IMR-90 (cell line): ENCODE measurements around the gene RNF34. TPM values are rescaled to one million over a fixed set of nuclear protein-coding genes. Genes with fewer than 3 reads are reported as not detected.

Experiments used
- ATAC-seq: fragments of 200-7000 bp; cut with Tn5 transposase; 2 replicates; pipeline ENCODE4 v1.9.1; 2020; ENCODE audit warnings: low read depth, mild to moderate bottlenecking, moderate library complexity
- BruUV-seq: library from RNA; stranded (reverse); fragments of 400-500 nt; replicated peaks from 2 replicates; lab custom pipeline; 2021; lab: Mats Ljungman, UMichigan
- CTCF ChIA-PET: fragments of 300-600 bp; formaldehyde crosslinking; extraction: SDS; loops from one replicate; lab custom pipeline; 2021; ENCODE audit warnings: antibody characterized with exemption; lab: Yijun Ruan, JAX
- POLR2A ChIA-PET: fragments of 300-600 bp; sonication (Branson Sonifier 250); formaldehyde crosslinking; loops from one replicate; lab custom pipeline; 2022; ENCODE audit warnings: antibody characterized with exemption; ENCODE audit not compliant: unreplicated experiment; lab: Charles Lee
- DNase-seq: peaks from one replicate; pipeline ENCODE4 v3.0.0; 2013
- H2AFZ ChIP-seq: replicated peaks from 2 replicates; pipeline ENCODE3; 2013; ENCODE audit warnings: low read length, mild to moderate bottlenecking; ENCODE audit not compliant: poor library complexity
- H2AK5ac ChIP-seq: 2 replicates; pipeline ENCODE4 v1.6.1; 2013; ENCODE audit warnings: low read depth, low read length, inconsistent platforms
- H2AK9ac ChIP-seq: replicated peaks from 2 replicates; pipeline ENCODE3; 2013; ENCODE audit warnings: mild to moderate bottlenecking, low read depth, low read length, moderate library complexity; ENCODE audit not compliant: poor library complexity
- H2BK120ac ChIP-seq: 2 replicates; pipeline ENCODE4 v1.6.1; 2013; ENCODE audit warnings: low read depth, low read length, inconsistent platforms
- H2BK15ac ChIP-seq: 3 replicates; pipeline ENCODE4 v1.6.1; 2013; ENCODE audit warnings: low read depth, low read length, inconsistent platforms
- H2BK20ac ChIP-seq: 2 replicates; pipeline ENCODE4 v1.6.1; 2013; ENCODE audit warnings: low read depth, mild to moderate bottlenecking, inconsistent platforms, low read length, moderate library complexity
- H2BK5ac ChIP-seq: 2 replicates; pipeline ENCODE4 v1.6.1; 2013; ENCODE audit warnings: mild to moderate bottlenecking, low read depth, low read length, inconsistent platforms; ENCODE audit not compliant: poor library complexity, severe bottlenecking
- H3K14ac ChIP-seq: replicated peaks from 2 replicates; pipeline ENCODE4 v1.6.1; 2013; ENCODE audit warnings: low read depth, low read length, inconsistent platforms
- H3K18ac ChIP-seq: 2 replicates; pipeline ENCODE4 v1.6.1; 2013; ENCODE audit warnings: low read depth, low read length, control low read depth
- H3K23ac ChIP-seq: 2 replicates; pipeline ENCODE4 v1.6.1; 2013; ENCODE audit warnings: low read depth, low read length, inconsistent platforms
- H3K27ac ChIP-seq: 2 replicates; pipeline ENCODE4 v1.5.1; 2013; ENCODE audit warnings: mild to moderate bottlenecking, control low read depth, low read length; ENCODE audit not compliant: insufficient read depth
- H3K27me3 ChIP-seq: 2 replicates; pipeline ENCODE4 v1.6.1; 2013; ENCODE audit warnings: low read length; ENCODE audit not compliant: control insufficient read depth, insufficient read depth
- H3K36me3 ChIP-seq: 2 replicates; pipeline ENCODE4 v1.6.1; 2013; ENCODE audit warnings: low read length, mixed read lengths; ENCODE audit not compliant: control insufficient read depth, insufficient read depth
- H3K4ac ChIP-seq: 2 replicates; pipeline ENCODE4 v1.6.1; 2013; ENCODE audit warnings: low read depth, low read length, inconsistent platforms
- H3K4me1 ChIP-seq: 2 replicates; pipeline ENCODE4 v1.6.1; 2013; ENCODE audit warnings: low read length, mixed read lengths; ENCODE audit not compliant: control insufficient read depth, insufficient read depth
- H3K4me2 ChIP-seq: 2 replicates; pipeline ENCODE4 v1.6.1; 2013; ENCODE audit warnings: low read depth, mild to moderate bottlenecking, control low read depth, low read length, moderate library complexity
- H3K4me3 ChIP-seq: 2 replicates; pipeline ENCODE4 v1.5.1; 2013; ENCODE audit warnings: low read depth, mild to moderate bottlenecking, control low read depth, low read length, moderate library complexity; ENCODE audit not compliant: insufficient read depth
- H3K56ac ChIP-seq: 2 replicates; pipeline ENCODE4 v1.6.1; 2013; ENCODE audit warnings: low read length, inconsistent platforms; ENCODE audit not compliant: insufficient read depth; ENCODE audit errors: extremely low read depth
- H3K79me1 ChIP-seq, 2 experiments: 2 replicates each; pipeline ENCODE4 v1.6.1; 2013; ENCODE audit warnings: low read length in 2 of 2, inconsistent platforms in 1 of 2, low read depth in 1 of 2
- H3K9ac ChIP-seq: 2 replicates; pipeline ENCODE4 v1.6.1; 2013; ENCODE audit warnings: low read depth, low read length, control low read depth
- H3K9me1 ChIP-seq: 2 replicates; pipeline ENCODE4 v1.6.1; 2013; ENCODE audit warnings: low read length, inconsistent platforms; ENCODE audit not compliant: insufficient read depth
- H3K9me3 ChIP-seq: 2 replicates; pipeline ENCODE4 v1.6.1; 2013; ENCODE audit warnings: low read length; ENCODE audit not compliant: control insufficient read depth, insufficient read depth
- H4K20me1 ChIP-seq: 2 replicates; pipeline ENCODE4 v1.6.1; 2013; ENCODE audit warnings: low read length, inconsistent platforms; ENCODE audit not compliant: insufficient read depth
- H4K5ac ChIP-seq: 2 replicates; pipeline ENCODE4 v1.6.1; 2013; ENCODE audit warnings: mild to moderate bottlenecking, low read depth, low read length, control low read depth
- H4K8ac ChIP-seq, 2 experiments: 2 replicates each; pipeline ENCODE4 v1.6.1; 2013; ENCODE audit warnings: low read depth in 2 of 2, low read length in 2 of 2, control low read depth in 1 of 2, inconsistent platforms in 1 of 2
- H4K91ac ChIP-seq: 2 replicates; pipeline ENCODE4 v1.6.1; 2013; ENCODE audit warnings: low read depth, low read length, inconsistent platforms; ENCODE audit not compliant: insufficient read depth
- BHLHE40 ChIP-seq: fragments of 150-350 bp; IDR thresholded peaks from 2 replicates; pipeline ENCODE4 v1.6.1; 2016; ENCODE audit warnings: mild to moderate bottlenecking, low read depth, low read length
- CEBPB ChIP-seq: IDR thresholded peaks from 2 replicates; pipeline ENCODE4 v1.6.1; 2012; ENCODE audit warnings: low read depth, low read length, improper control_type of control experiment
- MAFK ChIP-seq: IDR thresholded peaks from 2 replicates; pipeline ENCODE4 v1.6.1; 2012; ENCODE audit warnings: low read depth, low read length, improper control_type of control experiment
- MAZ ChIP-seq: IDR thresholded peaks from 2 replicates; pipeline ENCODE4 v1.6.1; 2012; ENCODE audit warnings: low read depth, mild to moderate bottlenecking, low read length, improper control_type of control experiment, moderate library complexity, borderline replicate concordance
- MXI1 ChIP-seq: IDR thresholded peaks from 2 replicates; pipeline ENCODE4 v1.6.1; 2012; ENCODE audit warnings: low read depth, mild to moderate bottlenecking, low read length, moderate library complexity, borderline replicate concordance
- POLR2A ChIP-seq: IDR thresholded peaks from 2 replicates; pipeline ENCODE4 v1.6.1; 2012; ENCODE audit warnings: mild to moderate bottlenecking, low read depth, low read length
- RFX5 ChIP-seq: IDR thresholded peaks from 2 replicates; pipeline ENCODE4 v1.8.0; 2012; ENCODE audit warnings: low read depth, mild to moderate bottlenecking, low read length, moderate library complexity
- SMC3 ChIP-seq: fragments of 150-350 bp; IDR thresholded peaks from 2 replicates; pipeline ENCODE4 v1.6.1; 2016; ENCODE audit warnings: low read depth, mild to moderate bottlenecking, antibody characterized with exemption, low read length, moderate library complexity
- WGBS, 2 experiments: methylation state at CpG; one replicate each; pipeline versions ENCODE4 v1.1.5 to v1.1.7; 2013; ENCODE audit warnings: missing lambda C conversion rate in 2 of 2; ENCODE audit not compliant: insufficient read length in 1 of 2; ENCODE audit errors: extremely low coverage in 2 of 2; 5-methylcytosine and 5-hydroxymethylcytosine counted together
- dilution Hi-C: fragments of 300-500 bp; cut with HindIII; formaldehyde crosslinking; loops from one replicate; pipeline ENCODE4 v1.14.3; 2018; ENCODE audit warnings: low sequenced_read_pairs; ENCODE audit not compliant: unreplicated experiment
- in situ Hi-C: fragments of 300-500 bp; cut with MboI; formaldehyde crosslinking; loops from 3 replicates; pipeline ENCODE4 v1.14.3; 2019; ENCODE audit warnings: low sequenced_read_pairs, inconsistent platforms, mixed read lengths
- intact Hi-C: fragments of 100-400 bp; cut with micrococcal nuclease; formaldehyde crosslinking; loops from 2 replicates; pipeline ENCODE4 v1.10.0; 2022
- polyA plus RNA-seq, 3 experiments: library from polyadenylated mRNA; depleted of rRNA; stranded (reverse); fragments of >200 nt; gene quantifications; 2 replicates each; pipeline ENCODE4 v1.2.3, GENCODE V29; 2012; ENCODE audit warnings: low replicate concordance in 1 of 3
- total RNA-seq: library from RNA; depleted of rRNA; stranded (reverse); fragments of >200 nt; gene quantifications from 2 replicates; pipeline ENCODE4 v1.2.3, GENCODE V29; 2012
- TF ChIP-seq, protein P1 (sequence below): fragments of 150-350 bp; IDR thresholded peaks from 2 replicates; pipeline ENCODE4 v1.6.1; 2016; ENCODE audit warnings: low read depth, mild to moderate bottlenecking, low read length, moderate library complexity, borderline replicate concordance
- TF ChIP-seq, protein P2 (sequence below): fragments of 150-350 bp; IDR thresholded peaks from 2 replicates; pipeline ENCODE4 v1.6.1; 2017; ENCODE audit warnings: mild to moderate bottlenecking, antibody characterized with exemption, low read length, low read depth

RNF34 gene
- total and polyA plus RNA-seq, 2 of the 4 experiments (the other 2 are of a cell fraction): 33.2 to 69.5 TPM

DNA sequence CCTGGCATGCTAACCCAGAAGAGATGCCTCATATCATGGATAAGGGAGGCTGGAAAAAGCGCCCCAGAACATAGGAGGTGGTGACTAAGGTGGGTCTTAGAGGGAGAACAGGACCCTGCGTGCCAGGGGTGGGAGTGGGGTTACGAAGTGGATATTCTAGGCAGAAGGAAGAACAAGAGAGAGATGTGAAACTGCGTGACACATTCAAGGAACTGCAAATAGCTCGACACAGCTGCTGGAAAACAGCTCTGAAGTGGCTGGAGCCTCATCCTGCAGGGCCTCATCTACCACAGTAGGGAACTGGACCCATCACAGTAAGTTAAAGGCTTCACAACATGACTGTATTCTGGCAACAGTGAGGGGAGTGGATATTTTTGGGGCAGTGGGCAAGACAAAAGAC lies 61.1 kb downstream of the RNF34 start:
- no peak overlapping the region for H3K4me3 ChIP-seq
- no peak overlapping the region for H3K18ac ChIP-seq
- no peak overlapping the region for H2AK5ac ChIP-seq
- H2AK9ac ChIP-seq: no peak overlapping the region
- H4K8ac ChIP-seq: no peak overlapping the region
- ATAC-seq: no peak
- peaks cover 39 to 83% of the 10 kb centered on the region in 2 experiments for H3K79me1 ChIP-seq
- in situ Hi-C loops (no loop called here), intact Hi-C loops (no loop called here), dilution Hi-C loops (no loop called here)
- peaks cover 64% of the 10 kb centered on the region for H4K20me1 ChIP-seq
- H3K14ac ChIP-seq: no peak overlapping the region
- H3K9me3 ChIP-seq: no peaks in the 10 kb centered on the region
- H3K4me1 ChIP-seq: peaks cover 3% of the 10 kb centered on the region; the same call in 1 of the 2 replicates
- H3K56ac ChIP-seq: no peak overlapping the region
- no peak overlapping the region for H4K91ac ChIP-seq
- H3K4ac ChIP-seq: no peak overlapping the region
- POLR2A ChIA-PET: no interaction called here
- H2BK20ac ChIP-seq: no peak overlapping the region
- peaks cover 14% of the 10 kb centered on the region for H3K9me1 ChIP-seq
- TF ChIP-seq MAZ: no peak
- TF ChIP-seq, protein P1, sequence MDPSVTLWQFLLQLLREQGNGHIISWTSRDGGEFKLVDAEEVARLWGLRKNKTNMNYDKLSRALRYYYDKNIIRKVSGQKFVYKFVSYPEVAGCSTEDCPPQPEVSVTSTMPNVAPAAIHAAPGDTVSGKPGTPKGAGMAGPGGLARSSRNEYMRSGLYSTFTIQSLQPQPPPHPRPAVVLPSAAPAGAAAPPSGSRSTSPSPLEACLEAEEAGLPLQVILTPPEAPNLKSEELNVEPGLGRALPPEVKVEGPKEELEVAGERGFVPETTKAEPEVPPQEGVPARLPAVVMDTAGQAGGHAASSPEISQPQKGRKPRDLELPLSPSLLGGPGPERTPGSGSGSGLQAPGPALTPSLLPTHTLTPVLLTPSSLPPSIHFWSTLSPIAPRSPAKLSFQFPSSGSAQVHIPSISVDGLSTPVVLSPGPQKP: no peak
- TF ChIP-seq POLR2A: no peak
- TF ChIP-seq MXI1: no peak
- TF ChIP-seq CEBPB: no peak
- TF ChIP-seq BHLHE40: no peak
- TF ChIP-seq, protein P2, sequence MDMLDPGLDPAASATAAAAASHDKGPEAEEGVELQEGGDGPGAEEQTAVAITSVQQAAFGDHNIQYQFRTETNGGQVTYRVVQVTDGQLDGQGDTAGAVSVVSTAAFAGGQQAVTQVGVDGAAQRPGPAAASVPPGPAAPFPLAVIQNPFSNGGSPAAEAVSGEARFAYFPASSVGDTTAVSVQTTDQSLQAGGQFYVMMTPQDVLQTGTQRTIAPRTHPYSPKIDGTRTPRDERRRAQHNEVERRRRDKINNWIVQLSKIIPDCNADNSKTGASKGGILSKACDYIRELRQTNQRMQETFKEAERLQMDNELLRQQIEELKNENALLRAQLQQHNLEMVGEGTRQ: no peak
- TF ChIP-seq MAFK: no peak
- TF ChIP-seq RFX5: no peak
- no peak for TF ChIP-seq SMC3
- H2AFZ ChIP-seq: no peak overlapping the region
- no peak overlapping the region for H3K27ac ChIP-seq
- no peaks in the 10 kb centered on the region; the same call in 1 of the 2 replicates for H3K36me3 ChIP-seq
- CTCF ChIA-PET: no interaction called here
- H3K27me3 ChIP-seq: no peaks in the 10 kb centered on the region
- H3K23ac ChIP-seq: peak overlapping the region; percentile 42; the same call in 1 of the 2 replicates
- no peak for DNase-seq
- H3K4me2 ChIP-seq: no peak overlapping the region
- H2BK120ac ChIP-seq: no peak overlapping the region
- no peak overlapping the region for H2BK15ac ChIP-seq
- WGBS, 2 experiments: 100% methylated on average over 4 of the region's 5 CpGs; no CpG with 5 or more reads in 1 of the 2 experiments
- no peak overlapping the region for H4K5ac ChIP-seq
- H3K9ac ChIP-seq: no peak overlapping the region
- no TSS peak for BruUV-seq
- no peak overlapping the region for H2BK5ac ChIP-seq
